HepG2 (cell line): Measurements from ENCODE around the gene GADD45G. TPM values are rescaled to one million over a fixed set of nuclear protein-coding genes. Genes with fewer than 3 reads are reported as not detected.

Experiments
- FOSL2 ChIP-seq: sonication (generic); formaldehyde crosslinking; IDR thresholded peaks from 2 replicates; pipeline ENCODE4 v1.4.0; 2020; ENCODE audit warnings: missing genetic modification reagents
- KAT8 ChIP-seq: IDR thresholded peaks from 2 replicates; pipeline ENCODE4 v1.6.1; 2016; ENCODE audit warnings: missing genetic modification reagents, missing compliant biosample characterization
- KLF6 ChIP-seq: IDR thresholded peaks from 2 replicates; pipeline ENCODE4 v1.8.0; 2016; ENCODE audit warnings: missing biosample characterization, missing genetic modification reagents
- MAFK ChIP-seq, 2 experiments: IDR thresholded peaks in 1 of 2; conservative IDR thresholded peaks in 1 of 2; 2 replicates each; pipeline ENCODE4 v1.6.1; 2011; ENCODE audit warnings: improper control_type of control experiment in 2 of 2, low read length in 2 of 2
- NFE2L2 ChIP-seq: fragments of 150-350 bp; IDR thresholded peaks from 2 replicates; pipeline ENCODE4 v1.6.1; 2014; ENCODE audit warnings: low read length
- RNF2 ChIP-seq: fragments of 450-650 bp; conservative IDR thresholded peaks from 2 replicates; pipeline ENCODE4 v1.6.1; 2016; ENCODE audit warnings: low read depth
- ZBTB40 ChIP-seq, 2 experiments: fragments of 450-650 bp in 1 of 2; sonication (generic) in 1 of 2; formaldehyde crosslinking in 1 of 2; IDR thresholded peaks; 2 replicates each; pipeline versions ENCODE4 v1.6.1 to v1.8.0; 2016 to 2022; ENCODE audit warnings: antibody characterized with exemption in 1 of 2, mild to moderate bottlenecking in 1 of 2, missing genetic modification reagents in 1 of 2
- ZFP91 ChIP-seq: sonication (generic); formaldehyde crosslinking; IDR thresholded peaks from 2 replicates; pipeline ENCODE4 v1.9.0; 2022; ENCODE audit warnings: missing genetic modification reagents, mild to moderate bottlenecking, borderline replicate concordance
- ZNF253 ChIP-seq: sonication (generic); formaldehyde crosslinking; IDR thresholded peaks from 2 replicates; pipeline ENCODE4 v1.8.0; 2022; ENCODE audit warnings: mild to moderate bottlenecking, missing genetic modification reagents, borderline replicate concordance
- ZNF670 ChIP-seq: sonication (generic); formaldehyde crosslinking; IDR thresholded peaks from 2 replicates; pipeline ENCODE4 v1.8.0; 2022; ENCODE audit warnings: mild to moderate bottlenecking, missing genetic modification reagents, borderline replicate concordance
- ZNF768 ChIP-seq: sonication (generic); formaldehyde crosslinking; IDR thresholded peaks from 2 replicates; pipeline ENCODE4 v1.4.0; 2020; ENCODE audit warnings: missing genetic modification reagents
- ZNF777 ChIP-seq: sonication (generic); formaldehyde crosslinking; IDR thresholded peaks from 2 replicates; pipeline ENCODE4 v1.4.0; 2020; ENCODE audit warnings: missing genetic modification reagents
- polyA plus RNA-seq, 8 experiments: library from polyadenylated mRNA; depleted of rRNA in 3 of 8; stranded (reverse) in 7 of 8; unstranded in 1 of 8; fragments of >200 nt; fragmentation: Illumina TruSeq in 4 of 8; extraction: Trizol in 4 of 8; gene quantifications; 2 replicates each; pipeline versions ENCODE4 v1.2.1 to v1.2.3, GENCODE V29; 2011 to 2016; ENCODE audit warnings: low read depth in 4 of 8, missing spikeins in 1 of 8, mixed read lengths in 1 of 8; ENCODE audit not compliant: insufficient read depth in 1 of 8
- total RNA-seq, 5 experiments: library from RNA; depleted of rRNA; stranded (reverse); fragments of >200 nt; fragmentation: Illumina TruSeq; extraction: Trizol; gene quantifications; 2 replicates each; pipeline ENCODE4 v1.2.3, GENCODE V29; 2016; ENCODE audit warnings: low read depth in 1 of 5
- TF ChIP-seq, protein P1 (sequence below): IDR thresholded peaks from 2 replicates; pipeline ENCODE4 v1.4.0; 2020; ENCODE audit warnings: mild to moderate bottlenecking, missing genetic modification reagents

GADD45G gene
- total and polyA plus RNA-seq, 2 of the 13 experiments (the other 11 are each of a cell fraction or from before 2014, with no cell fraction given), result not detected

DNA sequence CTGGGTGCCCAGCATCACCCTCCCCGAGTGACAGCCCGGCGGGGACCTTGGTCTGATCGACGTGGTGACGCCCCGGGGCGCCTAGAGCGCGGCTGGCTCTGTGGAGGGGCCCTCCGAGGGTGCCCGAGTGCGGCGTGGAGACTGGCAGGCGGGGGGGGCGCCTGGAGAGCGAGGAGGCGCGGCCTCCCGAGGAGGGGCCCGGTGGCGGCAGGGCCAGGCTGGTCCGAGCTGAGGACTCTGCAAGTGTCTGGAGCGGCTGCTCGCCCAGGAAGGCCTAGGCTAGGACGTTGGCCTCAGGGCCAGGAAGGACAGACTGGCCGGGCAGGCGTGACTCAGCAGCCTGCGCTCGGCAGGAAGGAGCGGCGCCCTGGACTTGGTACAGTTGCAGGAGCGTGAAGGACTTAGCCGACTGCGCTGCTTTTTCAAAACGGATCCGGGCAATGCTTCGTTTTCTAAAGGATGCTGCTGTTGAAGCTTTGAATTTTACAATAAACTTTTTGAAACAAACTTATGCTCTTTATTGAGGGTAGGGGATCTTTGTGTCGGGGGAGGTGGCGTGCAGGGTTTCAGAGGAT is 1.3 kb downstream of the GADD45G start (continued):
- TF ChIP-seq ZBTB40 (IDR thresholded peaks at IDR 0.05), result no peak
- peak; percentile 9; the same call in 1 of the 2 replicates for TF ChIP-seq ZBTB40 (CRISPR knock-in tag; IDR thresholded peaks at IDR 0.05)
- peak; percentile 20; the same call in 1 of the 2 replicates for TF ChIP-seq ZNF253 (CRISPR knock-in tag)
- 0 out of 2 replicates have a peak, but pooled peaks have one; percentile 18 for TF ChIP-seq KAT8
- peak; percentile 86 for TF ChIP-seq ZNF777 (CRISPR knock-in tag)
- peak; percentile 47; the same call in 1 of the 2 replicates for TF ChIP-seq ZFP91 (CRISPR knock-in tag)
- TF ChIP-seq ZNF670, result 0 out of 2 replicates have a peak, but pooled peaks have one; percentile 31
- TF ChIP-seq MAFK (conservative IDR thresholded peaks at IDR 0.05 in 1 of 2, IDR thresholded peaks at IDR 0.05 in 1 of 2; ENCODE audit: low read length in 2 of 2), result peak; percentile 30 to 61; a peak in 1 of 4 replicates
- peak; percentile 80 for TF ChIP-seq FOSL2 (CRISPR knock-in tag)
- peak; percentile 78; the same call in 1 of the 2 replicates for TF ChIP-seq RNF2
- TF ChIP-seq ZNF768 (CRISPR knock-in tag), result peak; percentile 26; the same call in 1 of the 2 replicates
- no peak for TF ChIP-seq KLF6 (CRISPR knock-in tag)
- TF ChIP-seq, protein P1, sequence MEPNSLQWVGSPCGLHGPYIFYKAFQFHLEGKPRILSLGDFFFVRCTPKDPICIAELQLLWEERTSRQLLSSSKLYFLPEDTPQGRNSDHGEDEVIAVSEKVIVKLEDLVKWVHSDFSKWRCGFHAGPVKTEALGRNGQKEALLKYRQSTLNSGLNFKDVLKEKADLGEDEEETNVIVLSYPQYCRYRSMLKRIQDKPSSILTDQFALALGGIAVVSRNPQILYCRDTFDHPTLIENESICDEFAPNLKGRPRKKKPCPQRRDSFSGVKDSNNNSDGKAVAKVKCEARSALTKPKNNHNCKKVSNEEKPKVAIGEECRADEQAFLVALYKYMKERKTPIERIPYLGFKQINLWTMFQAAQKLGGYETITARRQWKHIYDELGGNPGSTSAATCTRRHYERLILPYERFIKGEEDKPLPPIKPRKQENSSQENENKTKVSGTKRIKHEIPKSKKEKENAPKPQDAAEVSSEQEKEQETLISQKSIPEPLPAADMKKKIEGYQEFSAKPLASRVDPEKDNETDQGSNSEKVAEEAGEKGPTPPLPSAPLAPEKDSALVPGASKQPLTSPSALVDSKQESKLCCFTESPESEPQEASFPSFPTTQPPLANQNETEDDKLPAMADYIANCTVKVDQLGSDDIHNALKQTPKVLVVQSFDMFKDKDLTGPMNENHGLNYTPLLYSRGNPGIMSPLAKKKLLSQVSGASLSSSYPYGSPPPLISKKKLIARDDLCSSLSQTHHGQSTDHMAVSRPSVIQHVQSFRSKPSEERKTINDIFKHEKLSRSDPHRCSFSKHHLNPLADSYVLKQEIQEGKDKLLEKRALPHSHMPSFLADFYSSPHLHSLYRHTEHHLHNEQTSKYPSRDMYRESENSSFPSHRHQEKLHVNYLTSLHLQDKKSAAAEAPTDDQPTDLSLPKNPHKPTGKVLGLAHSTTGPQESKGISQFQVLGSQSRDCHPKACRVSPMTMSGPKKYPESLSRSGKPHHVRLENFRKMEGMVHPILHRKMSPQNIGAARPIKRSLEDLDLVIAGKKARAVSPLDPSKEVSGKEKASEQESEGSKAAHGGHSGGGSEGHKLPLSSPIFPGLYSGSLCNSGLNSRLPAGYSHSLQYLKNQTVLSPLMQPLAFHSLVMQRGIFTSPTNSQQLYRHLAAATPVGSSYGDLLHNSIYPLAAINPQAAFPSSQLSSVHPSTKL, result 0 out of 2 replicates have a peak, but pooled peaks have one; percentile 15
- TF ChIP-seq NFE2L2, result peak; percentile 90
